HG03565 (cell line): ENCODE results near the gene HEPN1.
"Not testable (repeated sequence)": the region's sequence is repeated elsewhere in the genome, so short reads cannot be mapped to it uniquely, and the experiment has no call there.

Source experiments
- ATAC-seq: cut with Tn5 transposase; IDR thresholded peaks from one replicate; pipeline ENCODE4 v1.9.1; 2021; ENCODE audit warnings: mild to moderate bottlenecking, moderate library complexity; ENCODE audit not compliant: unreplicated experiment

The HEPN1 gene

DNA sequence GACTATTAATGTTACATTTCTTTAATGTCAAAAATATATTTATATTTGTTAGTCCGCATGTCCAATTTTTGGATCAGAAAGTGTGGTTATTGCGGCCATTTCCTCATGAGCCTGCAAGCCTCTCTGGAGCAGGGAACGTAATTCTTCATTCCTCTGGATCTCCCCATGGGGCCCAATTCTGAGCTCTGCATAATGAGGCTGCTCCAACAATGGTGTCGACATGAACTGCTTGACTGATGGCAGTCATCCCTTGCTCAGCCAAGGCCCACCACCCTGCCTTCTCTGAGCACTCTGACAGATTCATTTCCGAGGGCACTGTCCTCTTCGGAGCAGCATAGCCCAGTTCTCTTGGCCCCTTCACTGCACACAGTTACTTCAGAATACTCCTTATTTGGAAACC, 19.9 kb downstream of the HEPN1 start:
- ATAC-seq, result no peak

DNA sequence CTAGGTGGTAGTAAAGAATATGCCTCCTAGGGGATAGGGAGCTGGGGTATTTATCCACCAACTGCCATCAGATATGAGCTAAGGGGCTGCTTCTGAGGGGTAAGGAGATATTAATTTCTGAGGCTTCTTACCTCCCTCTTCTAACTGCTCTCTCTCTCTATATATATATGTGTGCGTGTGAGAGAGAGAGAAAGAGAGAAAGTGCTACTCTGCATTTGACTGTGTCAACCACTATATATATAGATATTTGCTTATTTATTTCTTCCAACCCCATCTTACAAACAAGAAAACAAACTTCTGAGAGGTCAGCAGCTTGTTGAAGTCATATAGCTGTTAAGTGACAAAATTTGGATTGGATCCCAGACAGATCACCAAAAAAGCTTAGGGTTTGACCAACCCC, 22.7 kb downstream of the HEPN1 start:
- ATAC-seq, result no peak

DNA sequence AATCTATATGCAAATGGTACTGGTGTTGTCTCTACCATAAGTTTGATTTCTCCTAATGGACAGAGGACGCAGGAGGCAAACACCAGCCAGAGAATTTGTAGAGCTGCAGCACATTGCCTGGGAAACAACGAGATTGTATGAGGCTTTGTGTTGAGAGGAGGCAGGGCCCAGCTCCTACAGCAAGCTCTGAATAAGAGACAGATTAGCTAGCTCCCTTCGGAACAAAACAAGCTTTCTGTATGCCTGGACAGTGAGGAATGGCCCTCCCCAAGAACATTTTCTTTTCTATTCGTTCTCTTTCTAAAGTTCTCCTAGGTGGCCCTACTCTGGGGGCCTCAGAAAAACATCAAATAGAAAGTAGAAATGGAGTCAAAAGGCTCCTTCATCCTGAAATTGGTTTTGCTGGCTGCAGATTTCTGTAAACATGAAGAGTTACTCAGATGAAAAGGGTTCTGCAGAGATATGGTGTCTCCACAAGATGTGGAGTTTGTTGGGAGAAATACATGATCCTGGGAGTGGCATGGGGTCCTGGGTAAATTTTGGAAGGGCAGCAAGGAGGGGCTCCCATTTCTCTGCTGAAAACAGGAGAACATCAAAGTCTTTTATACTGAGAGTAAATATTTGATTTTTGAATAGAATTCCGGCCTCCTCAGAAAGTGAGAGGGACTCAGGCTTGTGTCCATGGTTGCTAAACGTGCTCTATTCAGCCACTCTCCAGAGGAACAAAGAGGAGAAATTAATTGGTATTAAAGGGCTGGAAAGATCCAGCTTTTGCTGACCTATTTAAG, 23.6 kb downstream of the HEPN1 start:
- no peak for ATAC-seq

DNA sequence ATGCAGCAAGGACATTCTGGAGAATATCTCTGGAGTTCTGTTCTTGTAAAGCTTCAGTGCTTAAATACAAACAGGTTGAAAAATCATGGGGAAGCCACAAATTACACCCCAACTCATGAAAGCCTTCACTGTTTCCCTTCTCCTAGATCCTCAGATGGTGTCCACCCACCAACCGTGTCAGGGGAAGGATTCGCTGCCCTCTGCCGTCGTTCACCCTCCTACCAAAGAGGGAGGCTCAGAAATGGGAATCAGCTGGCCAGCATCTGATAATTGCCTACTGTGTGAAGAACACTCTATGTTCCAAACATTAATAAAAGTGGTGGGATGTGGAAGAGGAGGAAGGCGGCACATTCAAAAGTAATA, 24.2 kb downstream of the HEPN1 start:
- ATAC-seq, result no peak

DNA sequence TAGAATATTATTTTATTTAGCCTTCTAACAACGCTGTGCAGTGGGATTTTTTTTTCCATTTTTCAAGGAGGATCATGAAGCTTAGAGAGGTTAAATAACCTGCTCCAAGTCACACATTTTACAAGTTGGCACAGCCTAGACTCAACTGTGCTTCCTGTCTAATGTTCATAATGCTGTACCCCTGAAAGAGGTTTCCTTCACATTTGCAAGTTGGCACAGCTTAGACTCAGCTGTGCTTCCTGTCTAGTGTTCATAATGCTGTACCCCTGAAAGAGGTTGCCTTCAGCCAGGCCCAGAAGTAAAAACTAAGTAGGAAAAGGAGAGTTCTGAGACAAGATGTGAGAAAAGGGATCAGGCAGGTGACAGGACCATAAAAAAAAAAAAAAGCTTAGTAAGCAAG, 24.7 kb downstream of the HEPN1 start:
- ATAC-seq, result no peak

DNA sequence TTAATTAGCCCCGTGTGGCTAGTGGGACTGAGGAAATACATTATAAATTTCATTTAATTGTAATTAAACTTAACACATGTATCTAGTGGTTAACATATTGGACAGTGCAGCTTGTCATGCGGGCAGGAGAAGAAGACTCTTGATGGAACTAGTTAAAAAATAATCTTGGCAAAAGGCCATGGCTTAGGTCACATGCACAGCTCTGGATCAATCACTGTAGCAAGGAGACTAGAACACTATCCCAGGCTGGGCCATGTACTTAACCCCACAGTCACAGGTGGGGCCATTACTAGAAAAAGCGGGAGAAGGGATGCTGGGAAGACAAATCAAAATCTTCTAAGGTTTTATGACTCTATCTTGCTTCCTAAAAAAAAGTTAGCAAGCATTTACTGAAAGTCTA, 25.5 kb downstream of the HEPN1 start:
- ATAC-seq, result no peak

DNA sequence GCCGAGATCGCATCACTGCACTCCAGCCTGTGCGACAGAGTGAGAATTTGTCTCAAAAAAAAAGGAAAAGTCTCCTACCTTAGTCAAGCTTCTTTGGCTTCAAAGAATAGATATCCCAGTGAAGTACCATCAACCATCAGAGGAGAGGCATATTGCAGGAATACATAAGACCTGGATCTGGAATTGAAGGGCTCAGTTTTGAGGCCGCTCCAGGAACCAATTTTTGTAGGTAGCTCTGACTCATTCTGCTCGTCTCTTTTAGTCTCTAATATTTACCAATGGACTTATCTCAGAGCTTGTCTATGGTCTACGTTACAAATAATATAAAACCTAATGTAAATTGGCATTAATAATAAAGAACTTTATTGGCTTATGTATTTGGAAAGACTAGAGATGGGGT, 26.8 kb downstream of the HEPN1 start:
- no peak for ATAC-seq

DNA sequence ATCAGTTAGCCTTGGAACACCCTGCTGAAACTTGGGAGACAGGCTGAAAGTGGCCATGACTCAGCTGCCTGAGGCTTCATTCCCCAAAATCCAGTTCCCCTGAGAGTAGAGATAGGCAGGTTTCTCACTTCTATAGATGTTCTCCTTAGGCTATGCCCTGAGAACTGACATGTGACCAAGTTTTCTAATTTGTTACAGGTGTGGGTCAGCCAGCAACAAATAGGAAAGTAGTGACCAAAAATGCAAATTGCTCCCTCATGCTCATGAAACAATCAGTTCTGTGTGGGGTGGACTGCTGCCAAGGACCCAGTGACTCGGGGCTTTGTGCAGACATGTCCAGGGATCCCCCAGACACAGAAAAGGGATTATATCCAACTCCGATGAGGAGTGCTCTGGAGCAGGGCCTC, 27.7 kb downstream of the HEPN1 start:
- ATAC-seq, result no peak

DNA sequence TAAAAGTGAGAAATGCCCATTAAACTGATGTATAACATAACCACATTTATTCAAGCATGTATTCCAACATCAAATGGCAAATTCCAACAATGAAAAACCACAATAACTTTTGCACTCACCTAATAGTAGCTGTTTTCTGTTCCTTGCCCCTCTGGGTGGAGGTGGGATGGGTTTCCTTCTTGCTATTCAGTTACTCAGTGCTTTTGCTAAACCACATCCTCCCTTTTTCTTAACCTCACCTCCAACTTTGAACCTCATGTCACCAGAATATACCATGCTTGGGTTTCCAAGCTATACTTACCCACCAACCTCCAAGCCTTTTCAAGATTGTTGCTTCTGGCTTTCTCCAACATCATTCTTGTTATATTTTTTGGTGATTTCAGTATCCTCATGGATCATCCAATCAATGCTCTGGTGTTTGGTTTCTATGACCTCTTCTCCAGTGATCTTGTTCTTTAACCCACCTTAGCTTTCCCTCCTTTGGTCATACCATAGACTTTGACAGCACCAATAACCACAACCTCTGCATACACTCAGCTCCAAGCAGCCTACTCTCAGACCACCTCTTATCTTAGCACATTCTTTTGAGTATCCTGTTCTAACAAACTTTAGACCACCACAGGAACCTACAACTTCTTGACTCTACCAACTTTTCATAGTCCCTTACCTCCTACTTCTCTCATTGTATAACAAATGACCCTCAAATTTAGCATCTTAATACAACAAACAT, 31.7 kb downstream of the HEPN1 start:
- ATAC-seq, result no peak

DNA sequence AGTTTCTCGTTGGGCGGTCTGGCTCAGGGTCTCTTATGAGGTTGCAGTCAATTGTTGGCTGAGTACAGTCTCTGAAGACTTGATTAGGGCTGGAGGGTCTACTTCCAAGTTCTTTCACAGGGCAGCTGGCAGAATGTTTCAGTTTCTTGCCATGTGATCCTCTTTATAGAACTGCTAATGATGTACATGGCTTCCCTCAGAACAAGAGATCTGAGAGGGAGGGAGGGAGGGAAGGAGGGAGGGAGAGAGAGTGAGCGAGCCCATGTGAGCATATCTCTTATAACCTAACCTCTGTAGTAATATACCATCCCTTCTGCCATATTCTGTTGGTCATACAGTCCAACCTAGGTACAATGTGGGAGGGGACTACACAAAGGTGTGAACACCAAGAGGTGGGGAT, 32.3 kb downstream of the HEPN1 start:
- no peak for ATAC-seq

DNA sequence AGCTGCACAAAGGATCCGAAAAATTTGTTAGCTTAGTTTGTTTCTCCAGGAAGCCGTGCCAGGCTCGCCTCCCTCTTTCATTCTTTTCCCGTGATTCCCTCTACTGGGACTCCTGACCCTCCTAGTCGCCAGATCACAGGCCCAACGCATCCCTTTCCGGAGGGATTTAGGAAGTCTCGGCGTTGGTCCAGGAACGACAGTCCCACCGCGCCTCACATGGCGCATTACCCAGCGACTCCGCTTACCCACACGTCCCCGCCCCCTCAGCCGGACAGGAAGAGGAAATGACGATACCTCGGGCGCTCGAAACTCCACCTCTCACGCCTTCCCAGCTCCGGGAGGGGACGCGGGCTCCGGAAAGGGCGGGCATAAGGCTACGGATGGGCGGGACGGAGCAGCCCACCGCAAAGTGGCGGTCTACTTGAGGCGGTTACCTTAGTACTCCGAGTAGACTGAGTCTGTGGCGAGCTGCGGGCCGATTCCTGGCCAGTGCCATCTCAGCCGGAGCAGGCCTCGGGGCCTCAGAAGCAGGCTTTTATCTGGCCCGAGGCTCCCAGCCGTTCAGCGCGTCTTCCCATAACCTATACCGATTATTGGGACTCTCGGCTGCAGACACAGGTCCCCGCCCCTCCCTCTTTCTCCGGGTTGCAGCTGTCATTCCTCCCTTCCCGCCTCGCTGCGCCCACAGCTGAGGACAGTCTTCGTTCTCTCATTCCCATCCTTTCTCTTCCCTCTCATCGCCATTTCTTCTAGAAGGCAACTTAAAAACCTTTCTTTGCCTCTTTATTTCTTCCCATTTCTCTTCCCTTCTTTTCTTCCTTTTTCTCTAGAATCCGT, 34.9 kb downstream of the HEPN1 start, which contains the start of gene CCDC15:
CCDC15 (plus strand) TSS at position 450 of the 837 bp plus-strand sequence. CDS start 531 bp downstream, outside the sequence.
- peak; percentile 94 for ATAC-seq

DNA sequence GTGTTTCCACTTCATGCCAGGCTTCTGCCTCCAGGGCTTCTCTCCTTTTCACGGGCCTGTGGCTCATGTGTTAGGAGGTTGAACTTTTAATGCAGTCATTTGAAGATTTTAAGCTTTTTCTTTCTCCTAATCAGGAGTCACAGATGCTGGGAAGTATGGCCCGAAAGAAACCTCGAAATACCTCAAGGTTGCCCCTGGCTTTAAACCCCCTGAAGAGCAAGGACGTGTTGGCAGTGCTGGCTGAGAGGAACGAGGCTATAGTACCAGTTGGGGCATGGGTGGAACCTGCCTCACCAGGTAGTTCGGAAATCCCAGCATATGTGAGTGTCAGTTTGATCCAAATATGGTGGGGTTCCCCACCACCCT, 35.5 kb downstream of the HEPN1 start:
- no peak for ATAC-seq

DNA sequence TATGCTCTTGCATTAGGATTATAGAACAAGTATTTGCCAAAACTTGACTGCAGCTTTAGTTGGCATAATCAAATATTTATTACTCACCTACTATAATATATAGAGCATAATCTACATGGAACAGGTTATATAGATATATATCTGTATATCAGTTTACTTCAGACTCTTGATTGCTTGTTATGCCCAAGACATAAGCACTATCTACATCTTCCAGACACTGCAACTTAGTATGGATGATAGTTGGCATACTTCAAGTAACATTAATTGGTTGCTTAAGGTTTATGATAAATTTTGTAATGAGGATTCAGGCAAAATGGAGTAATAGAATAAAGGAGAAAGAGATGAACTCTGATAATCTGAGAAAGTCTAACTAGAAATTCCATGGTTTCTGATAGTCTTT, 36.0 kb downstream of the HEPN1 start:
- no peak for ATAC-seq

DNA sequence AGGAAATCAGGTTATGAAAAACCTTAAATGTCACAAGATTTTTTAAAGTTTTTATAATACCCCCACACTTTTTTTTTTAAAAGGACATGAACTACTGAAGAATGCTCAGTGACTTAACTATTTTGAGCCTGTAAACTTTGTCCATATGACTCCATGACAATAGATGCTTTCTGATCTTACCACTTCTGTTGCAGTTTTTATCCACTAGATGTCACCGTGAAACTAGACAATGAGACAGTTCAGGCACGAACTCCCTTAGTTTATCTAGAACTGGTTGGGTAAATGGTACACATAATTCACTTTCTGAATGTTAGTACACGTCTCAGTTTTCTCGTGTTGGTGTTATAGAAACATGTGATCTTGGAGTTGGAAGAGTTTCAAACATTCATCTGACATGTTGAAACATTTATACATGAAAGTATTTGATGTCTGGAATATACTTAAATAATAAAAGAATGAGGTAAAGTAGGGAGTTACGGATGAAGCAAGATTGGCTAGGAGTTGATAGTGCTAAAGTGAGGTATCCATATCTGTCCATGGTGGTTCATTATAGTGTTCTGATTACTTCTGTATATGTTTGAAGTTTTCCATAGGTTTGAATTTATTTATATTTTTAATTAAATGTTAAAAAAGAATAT, 43.0 kb downstream of the HEPN1 start:
- ATAC-seq, result peak; percentile 94

DNA sequence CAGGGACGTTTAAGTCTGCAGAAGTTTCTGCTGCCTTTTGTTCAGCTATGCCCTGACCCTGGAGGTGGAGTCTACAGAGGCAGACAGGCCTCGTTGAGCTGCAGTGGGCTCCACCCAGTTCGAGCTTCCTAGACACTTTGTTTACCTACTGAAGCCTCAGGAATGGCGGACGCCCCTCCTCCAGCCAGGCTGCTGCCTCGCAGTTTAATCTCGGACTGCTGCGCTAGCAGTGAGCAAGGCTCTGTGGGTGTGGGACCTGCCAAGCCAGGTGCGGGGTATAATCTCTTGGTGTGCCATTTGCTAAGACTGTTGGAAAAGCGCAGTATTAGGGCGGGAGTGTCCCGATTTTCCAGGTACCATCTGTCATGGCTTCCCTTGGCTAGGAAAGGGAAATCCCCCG, 49.1 kb downstream of the HEPN1 start:
- ATAC-seq, result not testable (repeated sequence)
